Measurements from ENCODE around the gene ASAH2B. TPM values are rescaled to one million over a fixed set of nuclear protein-coding genes. Genes with fewer than 3 reads are reported as not detected.

The ASAH2B gene
- total and polyA plus RNA-seq, 2 of the 4 experiments (the other 2 are of a cell fraction) = 3.7 to 5.0 TPM

- Histone ChIP-seq H4K20me1 (ENCODE audit: insufficient read depth, low read length) (no peaks in the 10 kb centered on the region), H3K23ac (ENCODE audit: low read depth, low read length) (no peak overlapping the region), H3K36me3 (ENCODE audit: control insufficient read depth, insufficient read depth, low read length) (no peaks in the 10 kb centered on the region), H2BK15ac (ENCODE audit: low read depth, low read length) (no peak overlapping the region), H3K4me3 (ENCODE audit: insufficient read depth, low read depth, low read length) (no peak overlapping the region), H3K18ac (ENCODE audit: low read depth, low read length) (no peak overlapping the region), H2BK20ac (ENCODE audit: low read depth, low read length) (no peak overlapping the region), H3K14ac (replicated peaks; ENCODE audit: low read depth, low read length) (no peak overlapping the region), H3K56ac (ENCODE audit: extremely low read depth, insufficient read depth, low read length) (no peak overlapping the region), H3K27ac (ENCODE audit: insufficient read depth, low read length) (no peak overlapping the region), H2BK5ac (ENCODE audit: low read depth, low read length, poor library complexity, severe bottlenecking) (no peak overlapping the region), H2BK120ac (ENCODE audit: low read depth, low read length) (no peak overlapping the region), H3K4me2 (ENCODE audit: low read depth, low read length) (0 out of 2 replicates have a peak overlapping the region, but pooled peaks have one; percentile 3), H3K9me1 (ENCODE audit: insufficient read depth, low read length) (no peaks in the 10 kb centered on the region), H3K4ac (ENCODE audit: low read depth, low read length) (no peak overlapping the region), H3K4me1 (ENCODE audit: control insufficient read depth, insufficient read depth, low read length) (no peaks in the 10 kb centered on the region), H3K9me3 (ENCODE audit: control insufficient read depth, insufficient read depth, low read length) (no peaks in the 10 kb centered on the region), H3K9ac (ENCODE audit: low read depth, low read length) (no peak overlapping the region), H2AK5ac (ENCODE audit: low read depth, low read length) (no peak overlapping the region), H2AK9ac (replicated peaks; ENCODE audit: low read depth, low read length, poor library complexity) (no peak overlapping the region), H4K91ac (ENCODE audit: insufficient read depth, low read depth, low read length) (no peak overlapping the region), H3K79me1 (ENCODE audit: low read depth in 1 of 2, low read length in 2 of 2) (no peaks in the 10 kb centered on the region), H2AFZ (replicated peaks; ENCODE audit: low read length, poor library complexity) (no peak overlapping the region), H4K8ac (ENCODE audit: low read depth in 2 of 2, low read length in 2 of 2) (no peak overlapping the region), H3K27me3 (ENCODE audit: control insufficient read depth, insufficient read depth, low read length) (peaks cover 8% of the 10 kb centered on the region), H4K5ac (ENCODE audit: low read depth, low read length) (no peak overlapping the region)
- DNase-seq (peak; percentile 16), ATAC-seq (ENCODE audit: low read depth) (peak; percentile 75)
- TF ChIP-seq RFX5 (IDR thresholded peaks at IDR 0.05; ENCODE audit: low read depth, low read length) = no peak
- TF ChIP-seq CTCF (conservative IDR thresholded peaks at IDR 0.05; ENCODE audit: low read depth, low read length) = no peak
- no peak for TF ChIP-seq RAD21 (IDR thresholded peaks at IDR 0.05; ENCODE audit: low read length)
- TF ChIP-seq MAFK (IDR thresholded peaks at IDR 0.05; ENCODE audit: low read depth, low read length) = no peak
- no peak for TF ChIP-seq MXI1 (IDR thresholded peaks at IDR 0.05; ENCODE audit: borderline replicate concordance, low read depth, low read length)
- TF ChIP-seq USF2 (IDR thresholded peaks at IDR 0.05; ENCODE audit: low read depth, low read length) = no peak
- no peak for TF ChIP-seq CEBPB (IDR thresholded peaks at IDR 0.05; ENCODE audit: low read depth, low read length)
- TF ChIP-seq BHLHE40 (IDR thresholded peaks at IDR 0.05; ENCODE audit: low read depth, low read length) = no peak
- intact Hi-C loops (cut with micrococcal nuclease) (no loop called here), in situ Hi-C loops (cut with MboI; ENCODE audit: low sequenced_read_pairs) (no loop called here), dilution Hi-C loops (cut with HindIII; ENCODE audit: low sequenced_read_pairs, unreplicated experiment) (no loop called here)
- no CpG with 5 or more reads among the region's 1 CpG for WGBS, 2 experiments (ENCODE audit: extremely low coverage in 2 of 2, insufficient read length in 1 of 2)
- ChIA-PET POLR2A (ENCODE audit: unreplicated experiment) (interaction anchor here (0.6 kb wide), 1 partner anchor 183 kb away, joined by 9 read pairs; no protein-coding TSS in a partner anchor), CTCF (no interaction called here)
- BruUV-seq (replicated peaks) = no TSS peak
These were observed 68.4 kb downstream of the ASAH2B start for GRCh38 chr10:50807851-50808776.

Measured in IMR-90 (cell line).